Epithelial cell of proximal tubule (primary cell): ENCODE measurements around the gene SH3RF3. TPM values are rescaled to one million over a fixed set of nuclear protein-coding genes. Genes with fewer than 3 reads are reported as not detected.

Source experiments
- DNase-seq: peaks from one replicate; pipeline ENCODE4 v3.0.0-alpha.2; 2011; ENCODE audit warnings: low read depth
- H3K4me3 ChIP-seq: 2 replicates; pipeline ENCODE4 v1.5.1; 2011; ENCODE audit warnings: low read depth, mild to moderate bottlenecking, low read length
- CTCF ChIP-seq: conservative IDR thresholded peaks from 2 replicates; pipeline ENCODE4 v1.5.1; 2012; ENCODE audit warnings: low read depth, mild to moderate bottlenecking, low read length
- total RNA-seq: library from RNA; depleted of rRNA; stranded (reverse); fragments of >200 nt; gene quantifications from 2 replicates; pipeline ENCODE4 v1.2.3, GENCODE V29; 2015

SH3RF3 gene
- total RNA-seq, 1 donor from 2014 or later, result 1.7 TPM

- no peak overlapping the region for H3K4me3 ChIP-seq
- no peak for DNase-seq
- TF ChIP-seq CTCF, result no peak
These were observed 171.6 kb downstream of the SH3RF3 start for GRCh38 chr2:109300582-109300981.

- no peak for DNase-seq
- no peak overlapping the region for H3K4me3 ChIP-seq
- TF ChIP-seq CTCF, result no peak
These were observed 172.7 kb downstream of the SH3RF3 start for GRCh38 chr2:109301746-109302145.

- DNase-seq, result no peak
- no peak overlapping the region for H3K4me3 ChIP-seq
- no peak for TF ChIP-seq CTCF
These were observed 173.3 kb downstream of the SH3RF3 start for GRCh38 chr2:109302319-109302718.

DNA sequence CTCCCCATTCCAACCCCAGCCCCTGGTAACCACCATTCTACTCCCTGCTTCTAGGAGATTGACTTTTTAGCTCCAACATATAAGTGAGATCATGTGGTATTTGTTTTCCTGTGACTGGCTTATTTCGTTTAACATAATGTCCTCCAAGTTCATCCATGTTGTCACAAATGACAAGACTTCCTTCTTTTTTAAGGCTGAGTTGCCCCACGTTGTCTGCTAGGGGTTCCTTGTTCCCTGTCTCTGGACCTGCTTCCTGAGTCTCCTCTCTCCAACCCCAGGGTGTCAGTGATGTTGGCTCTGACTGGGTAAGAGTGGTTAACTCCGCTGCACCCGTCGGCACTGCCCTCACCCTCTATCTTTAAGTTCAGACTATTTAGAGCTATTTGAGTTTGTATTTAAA is 175.2 kb downstream of the SH3RF3 start:
- no peak for DNase-seq
- TF ChIP-seq CTCF, result no peak
- no peak overlapping the region for H3K4me3 ChIP-seq

DNA sequence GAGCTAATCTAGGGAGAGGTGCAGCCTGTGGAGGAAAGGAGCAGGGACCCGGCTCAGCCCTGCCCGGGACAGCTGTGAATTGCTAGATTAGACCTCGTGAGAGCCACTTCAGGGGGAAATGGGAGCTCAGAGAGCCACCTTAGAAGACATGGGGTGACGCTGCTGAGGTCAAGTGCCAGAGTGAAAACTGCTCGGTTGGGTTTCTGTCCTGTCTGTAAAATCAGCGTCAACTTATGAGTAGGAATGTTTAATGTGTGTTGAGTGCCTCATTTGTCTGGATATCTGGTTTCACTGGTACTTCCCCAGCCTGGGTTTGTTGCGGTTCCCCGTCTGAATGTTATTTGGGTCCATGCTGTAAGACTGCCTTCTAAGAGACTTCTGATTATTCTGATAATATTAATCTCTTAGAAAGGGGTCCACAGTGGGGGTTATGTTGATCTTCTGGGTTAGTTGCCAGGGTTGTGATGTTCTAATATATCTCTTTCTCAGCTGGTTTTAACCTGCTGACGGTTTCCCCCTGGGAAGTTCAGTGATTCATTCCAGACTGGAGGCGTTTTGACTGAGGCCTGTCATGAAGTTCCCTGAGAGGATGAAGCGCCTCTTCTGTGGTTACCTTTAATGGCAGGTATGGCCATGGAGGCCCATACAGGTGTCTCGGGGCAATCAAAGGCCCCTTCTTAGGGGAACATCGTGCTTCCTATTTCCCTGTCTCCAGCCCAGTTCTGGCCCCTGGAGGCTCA is 175.9 kb downstream of the SH3RF3 start:
- H3K4me3 ChIP-seq, result no peak overlapping the region
- no peak for TF ChIP-seq CTCF
- DNase-seq, result no peak

GRCh38 chr2:109305490-109306167 is 176.6 kb downstream of the SH3RF3 start:
- no peak for TF ChIP-seq CTCF
- DNase-seq, result no peak
- H3K4me3 ChIP-seq, result no peak overlapping the region
